ENCODE results near the gene ERF. TPM values are rescaled to one million over a fixed set of nuclear protein-coding genes. Genes with fewer than 3 reads are reported as not detected.

The ERF gene
- total and polyA plus RNA-seq, 2 experiments from 2014 or later, result 24.4 to 47.1 TPM

DNA sequence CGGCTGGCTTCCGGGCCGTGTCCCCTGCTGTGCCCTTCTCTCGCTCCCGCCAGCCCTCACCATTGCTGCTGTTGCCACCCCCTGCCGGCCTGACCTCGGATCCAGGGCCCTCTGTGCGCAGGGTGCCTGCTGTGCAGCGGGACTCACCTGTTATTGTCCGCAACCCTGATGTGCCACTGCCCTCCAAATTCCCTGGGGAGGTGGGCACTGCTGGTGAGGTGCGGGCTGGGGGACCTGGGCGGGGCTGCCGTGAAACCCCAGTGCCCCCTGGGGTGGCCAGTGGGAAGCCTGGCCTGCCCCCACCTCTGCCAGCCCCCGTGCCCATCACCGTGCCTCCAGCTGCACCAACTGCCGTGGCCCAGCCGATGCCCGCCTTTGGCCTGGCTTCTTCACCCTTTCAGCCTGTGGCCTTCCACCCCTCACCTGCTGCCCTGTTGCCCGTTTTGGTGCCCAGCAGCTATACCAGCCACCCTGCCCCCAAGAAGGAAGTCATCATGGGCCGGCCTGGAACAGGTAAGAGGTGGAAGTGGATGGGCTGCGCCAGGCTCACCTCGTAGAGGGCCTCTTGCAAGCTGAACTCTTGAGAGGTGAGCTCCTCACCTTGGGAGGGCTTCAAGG, 19.2 kb upstream of the ERF start:
- Histone ChIP-seq H3K9me3 (ENCODE audit: low read depth) (no peaks in the 10 kb centered on the region), H3K36me3 (replicated peaks; ENCODE audit: insufficient read depth, low read depth) (no peaks in the 10 kb centered on the region), H3K27me3 (no peaks in the 10 kb centered on the region), H3K27ac (no peak overlapping the region), H3K4me2 (no peak overlapping the region), H3K4me3 (no peak overlapping the region), H4K20me1 (ENCODE audit: insufficient read depth, poor library complexity, severe bottlenecking) (peaks cover 5% of the 10 kb centered on the region), H3K9me2 (replicated peaks; ENCODE audit: insufficient read depth) (no peaks in the 10 kb centered on the region), H2AFZ (no peak overlapping the region), H3K4me1 (ENCODE audit: insufficient read depth) (peaks cover 41% of the 10 kb centered on the region), H3K79me2 (peaks cover 83% of the 10 kb centered on the region)
- peak; percentile 6 for DNase-seq (ENCODE audit: low spot score)
- 99% methylated on average over 20 of the region's 22 CpGs for WGBS (ENCODE audit: low lambda C conversion rate, missing lambda C conversion rate)
- TF ChIP-seq CTCF (IDR thresholded peaks at IDR 0.05; ENCODE audit: poor library complexity) (no peak), EZH2 (IDR thresholded peaks at IDR 0.05; ENCODE audit: borderline replicate concordance) (no peak), EZH2phosphoT487 (IDR thresholded peaks at IDR 0.05; ENCODE audit: low read depth, severe bottlenecking, unreplicated experiment) (no peak)

DNA sequence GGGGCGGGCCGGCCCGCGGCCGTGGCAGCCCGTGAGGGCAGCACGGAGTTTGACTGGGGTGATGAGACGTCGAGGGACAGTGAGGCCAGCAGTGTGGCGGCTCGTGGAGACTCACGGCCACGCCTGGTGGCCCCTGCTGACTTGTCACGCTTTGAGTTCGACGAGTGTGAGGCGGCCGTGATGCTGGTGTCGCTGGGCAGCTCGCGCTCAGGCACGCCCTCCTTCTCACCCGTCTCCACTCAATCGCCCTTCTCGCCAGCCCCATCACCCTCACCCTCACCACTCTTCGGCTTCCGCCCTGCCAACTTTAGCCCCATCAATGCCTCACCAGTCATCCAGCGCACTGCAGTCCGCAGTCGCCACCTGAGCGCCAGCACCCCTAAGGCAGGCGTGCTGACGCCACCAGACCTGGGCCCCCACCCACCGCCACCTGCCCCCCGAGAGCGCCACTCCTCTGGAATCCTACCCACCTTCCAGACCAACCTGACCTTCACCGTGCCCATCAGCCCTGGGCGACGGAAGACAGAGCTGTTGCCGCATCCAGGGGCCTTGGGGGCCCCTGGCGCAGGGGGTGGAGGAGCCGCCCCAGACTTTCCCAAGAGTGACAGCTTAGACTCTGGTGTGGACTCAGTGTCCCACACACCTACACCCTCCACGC, 18.6 kb upstream of the ERF start:
- no peaks in the 10 kb centered on the region for H3K36me3 ChIP-seq (replicated peaks; ENCODE audit: insufficient read depth, low read depth)
- no peak for TF ChIP-seq CTCF (IDR thresholded peaks at IDR 0.05; ENCODE audit: poor library complexity)
- no peak for TF ChIP-seq EZH2 (IDR thresholded peaks at IDR 0.05; ENCODE audit: borderline replicate concordance)
- TF ChIP-seq EZH2phosphoT487 (IDR thresholded peaks at IDR 0.05; ENCODE audit: low read depth, severe bottlenecking, unreplicated experiment), result no peak
- H3K4me3 ChIP-seq, result no peak overlapping the region
- H3K27ac ChIP-seq, result no peak overlapping the region
- H3K9me2 ChIP-seq (replicated peaks; ENCODE audit: insufficient read depth), result no peaks in the 10 kb centered on the region
- peak; percentile 6 for DNase-seq (ENCODE audit: low spot score)
- peaks cover 5% of the 10 kb centered on the region for H4K20me1 ChIP-seq (ENCODE audit: insufficient read depth, poor library complexity, severe bottlenecking)
- no peaks in the 10 kb centered on the region for H3K27me3 ChIP-seq
- H3K79me2 ChIP-seq, result peaks cover 76% of the 10 kb centered on the region
- H3K4me2 ChIP-seq, result no peak overlapping the region
- H2AFZ ChIP-seq, result no peak overlapping the region
- no peaks in the 10 kb centered on the region for H3K9me3 ChIP-seq (ENCODE audit: low read depth)
- 96% methylated on average over 38 of the region's 43 CpGs for WGBS (ENCODE audit: low lambda C conversion rate, missing lambda C conversion rate)
- H3K4me1 ChIP-seq (ENCODE audit: insufficient read depth), result peaks cover 35% of the 10 kb centered on the region

DNA sequence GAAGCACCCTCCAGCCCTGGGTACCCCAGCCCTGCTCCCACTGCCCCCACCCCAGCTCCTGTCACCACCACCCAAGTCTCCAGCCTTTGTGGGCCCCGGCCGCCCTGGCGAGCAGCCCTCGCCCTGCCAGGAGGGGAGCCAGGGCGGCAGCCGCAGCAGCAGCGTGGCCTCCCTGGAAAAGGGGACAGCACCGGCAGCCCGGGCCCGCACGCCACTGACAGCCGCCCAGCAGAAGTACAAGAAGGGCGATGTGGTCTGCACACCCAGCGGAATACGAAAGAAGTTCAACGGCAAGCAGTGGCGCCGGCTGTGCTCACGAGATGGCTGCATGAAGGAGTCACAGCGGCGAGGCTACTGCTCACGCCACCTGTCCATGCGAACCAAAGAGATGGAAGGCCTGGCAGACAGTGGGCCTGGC, 18.1 kb upstream of the ERF start:
- Histone ChIP-seq H3K9me2 (replicated peaks; ENCODE audit: insufficient read depth) (no peaks in the 10 kb centered on the region), H3K4me3 (no peak overlapping the region), H4K20me1 (ENCODE audit: insufficient read depth, poor library complexity, severe bottlenecking) (peaks cover 5% of the 10 kb centered on the region), H2AFZ (no peak overlapping the region), H3K4me1 (ENCODE audit: insufficient read depth) (peaks cover 29% of the 10 kb centered on the region), H3K9me3 (ENCODE audit: low read depth) (no peaks in the 10 kb centered on the region), H3K27ac (no peak overlapping the region), H3K36me3 (replicated peaks; ENCODE audit: insufficient read depth, low read depth) (no peaks in the 10 kb centered on the region), H3K27me3 (no peaks in the 10 kb centered on the region), H3K4me2 (no peak overlapping the region), H3K79me2 (peaks cover 71% of the 10 kb centered on the region)
- no peak for DNase-seq (ENCODE audit: low spot score)
- no peak for TF ChIP-seq CTCF (IDR thresholded peaks at IDR 0.05; ENCODE audit: poor library complexity)
- TF ChIP-seq EZH2 (IDR thresholded peaks at IDR 0.05; ENCODE audit: borderline replicate concordance), result no peak
- TF ChIP-seq EZH2phosphoT487 (IDR thresholded peaks at IDR 0.05; ENCODE audit: low read depth, severe bottlenecking, unreplicated experiment), result no peak
- over 99% methylated on average over 21 of the region's 23 CpGs for WGBS (ENCODE audit: low lambda C conversion rate, missing lambda C conversion rate)
